H9 (cell line): Measurements from ENCODE around the gene ZNF407. TPM values are rescaled to one million over a fixed set of nuclear protein-coding genes. Genes with fewer than 3 reads are reported as not detected.

ENCODE experiments used
- DNase-seq: peaks from one replicate; pipeline ENCODE4 v3.0.0-alpha.2; 2017
- H2AFZ ChIP-seq: one replicate; pipeline ENCODE4 v1.6.1; 2013; ENCODE audit warnings: mild to moderate bottlenecking, low read length, control low read depth, moderate library complexity
- H2AK5ac ChIP-seq: 2 replicates; pipeline ENCODE4 v1.6.1; 2013; ENCODE audit warnings: low read length, control low read depth, mixed read lengths; ENCODE audit not compliant: insufficient read length
- H2BK120ac ChIP-seq: one replicate; pipeline ENCODE4 v1.6.1; 2013; ENCODE audit warnings: low read depth, mild to moderate bottlenecking, low read length, control low read depth, inconsistent platforms; ENCODE audit not compliant: poor library complexity, severe bottlenecking
- H2BK12ac ChIP-seq: 2 replicates; pipeline ENCODE4 v1.6.1; 2013; ENCODE audit warnings: low read length, control low read depth, mixed read lengths, low read depth; ENCODE audit not compliant: insufficient read length
- H2BK15ac ChIP-seq: 2 replicates; pipeline ENCODE4 v1.6.1; 2013; ENCODE audit warnings: low read depth, low read length, control low read depth
- H2BK20ac ChIP-seq: one replicate; pipeline ENCODE4 v1.6.1; 2013; ENCODE audit warnings: low read depth, mild to moderate bottlenecking, low read length, control low read depth, inconsistent platforms; ENCODE audit not compliant: poor library complexity, severe bottlenecking
- H2BK5ac ChIP-seq: 2 replicates; pipeline ENCODE4 v1.6.1; 2013; ENCODE audit warnings: low read length, control low read depth, mixed read lengths; ENCODE audit not compliant: insufficient read length
- H3K14ac ChIP-seq: 2 replicates; pipeline ENCODE4 v1.6.1; 2013; ENCODE audit warnings: low read length, control low read depth; ENCODE audit not compliant: insufficient read depth
- H3K18ac ChIP-seq: 2 replicates; pipeline ENCODE4 v1.6.1; 2013; ENCODE audit warnings: low read depth, mild to moderate bottlenecking, mixed read lengths, low read length, control low read depth; ENCODE audit not compliant: insufficient read length
- H3K23ac ChIP-seq: 2 replicates; pipeline ENCODE4 v1.6.1; 2013; ENCODE audit warnings: low read length, control low read depth, mixed read lengths, low read depth; ENCODE audit not compliant: insufficient read length
- H3K23me2 ChIP-seq: 2 replicates; pipeline ENCODE4 v1.6.1; 2013; ENCODE audit warnings: low read depth, mild to moderate bottlenecking, mixed read lengths, low read length, control low read depth; ENCODE audit not compliant: insufficient read length, poor library complexity, severe bottlenecking
- H3K27ac ChIP-seq: 2 replicates; pipeline ENCODE4 v1.5.1; 2013; ENCODE audit warnings: low read length, control low read depth, mixed read lengths, low read depth; ENCODE audit not compliant: insufficient read length
- H3K27me3 ChIP-seq: 2 replicates; pipeline ENCODE4 v1.6.1; 2013; ENCODE audit warnings: low read length, control low read depth, inconsistent platforms; ENCODE audit not compliant: insufficient read depth
- H3K4ac ChIP-seq: 2 replicates; pipeline ENCODE4 v1.6.1; 2013; ENCODE audit warnings: low read depth, mild to moderate bottlenecking, control low read depth, inconsistent platforms, low read length, moderate library complexity
- H3K4me1 ChIP-seq: 2 replicates; pipeline ENCODE4 v1.6.1; 2013; ENCODE audit warnings: low read length, control low read depth, inconsistent platforms; ENCODE audit not compliant: insufficient read depth
- H3K4me2 ChIP-seq: 2 replicates; pipeline ENCODE4 v1.6.1; 2013; ENCODE audit warnings: low read length, control low read depth, mixed read lengths; ENCODE audit not compliant: insufficient read length, insufficient read depth
- H3K56ac ChIP-seq: 2 replicates; pipeline ENCODE4 v1.6.1; 2013; ENCODE audit warnings: low read depth, mild to moderate bottlenecking, mixed read lengths, low read length, control low read depth; ENCODE audit not compliant: insufficient read length
- H3K79me1 ChIP-seq: 2 replicates; pipeline ENCODE4 v1.6.1; 2013; ENCODE audit warnings: low read depth, mild to moderate bottlenecking, moderate library complexity, low read length, control low read depth, inconsistent platforms; ENCODE audit not compliant: insufficient read depth, poor library complexity, severe bottlenecking
- H3K79me2 ChIP-seq: 2 replicates; pipeline ENCODE4 v1.6.1; 2013; ENCODE audit warnings: low read length, control low read depth, inconsistent platforms; ENCODE audit not compliant: insufficient read depth
- H3K9ac ChIP-seq: 2 replicates; pipeline ENCODE4 v1.6.1; 2013; ENCODE audit warnings: low read length, control low read depth, mixed read lengths; ENCODE audit not compliant: insufficient read length; ENCODE audit errors: extremely low read depth
- H3K9me3 ChIP-seq: one replicate; pipeline ENCODE4 v1.6.1; 2013; ENCODE audit warnings: low read depth, low read length, inconsistent platforms; ENCODE audit not compliant: control insufficient read depth
- H3T11ph ChIP-seq: one replicate; pipeline ENCODE4 v1.6.1; 2013; ENCODE audit warnings: mild to moderate bottlenecking, low read length, control low read depth, inconsistent platforms
- H4K20me1 ChIP-seq: one replicate; pipeline ENCODE4 v1.6.1; 2013; ENCODE audit not compliant: control insufficient read depth, insufficient read length, insufficient read depth
- H4K5ac ChIP-seq: 2 replicates; pipeline ENCODE4 v1.6.1; 2013; ENCODE audit warnings: low read depth, mild to moderate bottlenecking, mixed read lengths, low read length, control low read depth; ENCODE audit not compliant: insufficient read length
- H4K8ac ChIP-seq: replicated peaks from 2 replicates; pipeline ENCODE4 v1.6.1; 2013; ENCODE audit warnings: low read length, control low read depth, mixed read lengths, low read depth; ENCODE audit not compliant: insufficient read length
- H4K91ac ChIP-seq: 2 replicates; pipeline ENCODE4 v1.6.1; 2013; ENCODE audit warnings: low read depth, mild to moderate bottlenecking, moderate library complexity, mixed read lengths, low read length, control low read depth; ENCODE audit not compliant: insufficient read length
- H3K27ac Mint-ChIP-seq, 3 experiments: 2 replicates in 2 of 3; 3 replicates in 1 of 3; pipeline ENCODE4 v1.8.0; 2020 to 2021; ENCODE audit warnings: mixed read lengths in 3 of 3, mild to moderate bottlenecking in 1 of 3, moderate library complexity in 1 of 3
- H3K27me3 Mint-ChIP-seq: 2 replicates; pipeline ENCODE4 v1.8.0; 2021; ENCODE audit warnings: low read depth, mild to moderate bottlenecking, moderate library complexity, mixed read lengths
- H3K36me3 Mint-ChIP-seq, 3 experiments: 2 replicates in 2 of 3; 3 replicates in 1 of 3; pipeline ENCODE4 v1.8.0; 2020 to 2021; ENCODE audit warnings: low read depth in 3 of 3, mixed read lengths in 3 of 3; ENCODE audit not compliant: insufficient read depth in 1 of 3
- H3K4me1 Mint-ChIP-seq, 2 experiments: 2 replicates each; pipeline ENCODE4 v1.8.0; 2020; ENCODE audit warnings: mixed read lengths in 2 of 2
- H3K4me3 Mint-ChIP-seq, 2 experiments: 2 replicates in 1 of 2; 3 replicates in 1 of 2; pipeline ENCODE4 v1.8.0; 2020 to 2021; ENCODE audit warnings: mild to moderate bottlenecking in 2 of 2, mixed read lengths in 2 of 2, moderate library complexity in 1 of 2
- H3K9me3 Mint-ChIP-seq, 2 experiments: 2 replicates in 1 of 2; 3 replicates in 1 of 2; pipeline ENCODE4 v1.8.0; 2020; ENCODE audit warnings: mild to moderate bottlenecking in 2 of 2, mixed read lengths in 2 of 2, moderate library complexity in 1 of 2
- WGBS: extraction: QIAGEN DNeasy Blood & Tissue Kit; methylation state at CpG from one replicate; pipeline ENCODE4 v1.1.7; 2013; ENCODE audit warnings: missing lambda C conversion rate, low lambda C conversion rate, mixed read lengths; ENCODE audit not compliant: insufficient read length; ENCODE audit errors: extremely low coverage; 5-methylcytosine and 5-hydroxymethylcytosine counted together
- total RNA-seq: library from RNA; stranded (reverse); gene quantifications from 2 replicates; pipeline ENCODE4 v1.2.1, GENCODE V29; 2021
- TF ChIP-seq, protein P1 (sequence below): fragments of 200-600 bp; sonication (generic); conservative IDR thresholded peaks from 3 replicates; pipeline ENCODE4 v1.8.0; 2021; ENCODE audit warnings: antibody characterized with exemption, mild to moderate bottlenecking

Gene ZNF407
- total RNA-seq, 1 experiment from 2014 or later = 8.7 TPM

DNA sequence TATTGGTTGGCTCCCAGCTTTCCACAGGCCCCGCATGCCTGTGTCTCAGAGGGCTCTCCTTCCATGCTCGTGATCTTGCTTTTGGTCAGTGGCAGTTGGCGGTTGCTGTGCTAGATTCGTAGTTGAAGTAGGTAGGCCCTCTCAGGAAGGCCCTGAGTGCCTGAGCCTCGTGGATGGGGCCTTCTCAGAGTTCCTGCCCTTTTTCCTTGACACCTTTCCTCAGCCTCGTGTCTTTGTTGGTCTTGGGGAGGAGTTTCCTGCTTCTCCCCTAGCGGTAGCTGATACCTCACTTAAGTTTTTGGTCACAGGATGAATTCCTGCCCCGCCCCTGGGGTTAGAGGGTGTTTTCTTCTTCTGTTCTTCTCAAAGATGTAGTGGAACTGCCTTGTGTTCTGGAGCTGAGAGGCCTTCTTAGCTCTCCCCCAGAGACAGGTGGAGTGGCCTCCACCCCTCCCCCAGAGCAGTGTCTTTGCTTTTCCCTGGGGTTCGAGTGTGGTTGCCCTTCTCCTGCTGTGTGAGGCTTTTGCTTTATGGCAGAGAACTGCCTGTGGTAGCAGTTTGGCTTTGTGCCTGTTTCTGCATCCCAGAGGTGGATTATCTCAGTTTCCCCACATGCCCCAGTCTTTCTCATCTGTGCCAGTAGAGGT lies 94.8 kb downstream of the ZNF407 start:
- H3K9me3 Mint-ChIP-seq = no peaks in the 10 kb centered on the region
- no peaks in the 10 kb centered on the region for H3K23me2 ChIP-seq
- no peak overlapping the region for H3K56ac ChIP-seq
- H2BK20ac ChIP-seq = no peak overlapping the region
- no peaks in the 10 kb centered on the region for H3K36me3 Mint-ChIP-seq
- no peaks in the 10 kb centered on the region for H3K27me3 ChIP-seq
- no peak overlapping the region for H2BK5ac ChIP-seq
- H3K79me1 ChIP-seq = no peaks in the 10 kb centered on the region
- H3T11ph ChIP-seq = no peak overlapping the region
- no peak overlapping the region for H3K4me2 ChIP-seq
- no peak overlapping the region for H2BK15ac ChIP-seq
- no peak overlapping the region for H4K8ac ChIP-seq
- H3K4me1 ChIP-seq = no peaks in the 10 kb centered on the region
- no peak overlapping the region for H3K23ac ChIP-seq
- no peak overlapping the region; a peak in 1 of 7 replicates for H3K27ac Mint-ChIP-seq
- no peak overlapping the region for H2AK5ac ChIP-seq
- no peaks in the 10 kb centered on the region for H3K9me3 ChIP-seq
- H3K4me3 Mint-ChIP-seq = no peak overlapping the region
- H2BK120ac ChIP-seq = no peak overlapping the region
- H2AFZ ChIP-seq = no peak overlapping the region
- no peak overlapping the region for H3K27ac ChIP-seq
- no peak for DNase-seq
- H3K18ac ChIP-seq = no peak overlapping the region
- H4K20me1 ChIP-seq = no peaks in the 10 kb centered on the region
- H3K14ac ChIP-seq = no peak overlapping the region
- TF ChIP-seq, protein P1, sequence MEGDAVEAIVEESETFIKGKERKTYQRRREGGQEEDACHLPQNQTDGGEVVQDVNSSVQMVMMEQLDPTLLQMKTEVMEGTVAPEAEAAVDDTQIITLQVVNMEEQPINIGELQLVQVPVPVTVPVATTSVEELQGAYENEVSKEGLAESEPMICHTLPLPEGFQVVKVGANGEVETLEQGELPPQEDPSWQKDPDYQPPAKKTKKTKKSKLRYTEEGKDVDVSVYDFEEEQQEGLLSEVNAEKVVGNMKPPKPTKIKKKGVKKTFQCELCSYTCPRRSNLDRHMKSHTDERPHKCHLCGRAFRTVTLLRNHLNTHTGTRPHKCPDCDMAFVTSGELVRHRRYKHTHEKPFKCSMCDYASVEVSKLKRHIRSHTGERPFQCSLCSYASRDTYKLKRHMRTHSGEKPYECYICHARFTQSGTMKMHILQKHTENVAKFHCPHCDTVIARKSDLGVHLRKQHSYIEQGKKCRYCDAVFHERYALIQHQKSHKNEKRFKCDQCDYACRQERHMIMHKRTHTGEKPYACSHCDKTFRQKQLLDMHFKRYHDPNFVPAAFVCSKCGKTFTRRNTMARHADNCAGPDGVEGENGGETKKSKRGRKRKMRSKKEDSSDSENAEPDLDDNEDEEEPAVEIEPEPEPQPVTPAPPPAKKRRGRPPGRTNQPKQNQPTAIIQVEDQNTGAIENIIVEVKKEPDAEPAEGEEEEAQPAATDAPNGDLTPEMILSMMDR = no peak
- H3K4ac ChIP-seq = no peak overlapping the region
- H3K27me3 Mint-ChIP-seq = no peaks in the 10 kb centered on the region
- H3K79me2 ChIP-seq = no peaks in the 10 kb centered on the region
- H4K91ac ChIP-seq = no peak overlapping the region
- no peak overlapping the region for H3K9ac ChIP-seq
- H4K5ac ChIP-seq = no peak overlapping the region
- no peak overlapping the region for H2BK12ac ChIP-seq
- H3K4me1 Mint-ChIP-seq = peaks cover 8 to 10% of the 10 kb centered on the region in 2 experiments; a peak in 3 of 4 replicates
- WGBS = no CpG with 5 or more reads among the region's 9 CpGs
